Subcutaneous abdominal adipose tissue (tissue), 5 donors: ENCODE results near the gene MAP2K6.
A peak's percentile ranks its signal among the peaks of the same experiment; 100 is the strongest.

Source experiments
- H3K27ac ChIP-seq: one replicate; pipeline ENCODE4 v1.7.0; 2013; ENCODE audit warnings: low read depth, mild to moderate bottlenecking, inconsistent platforms, low read length, moderate library complexity
- H3K27me3 ChIP-seq, 5 donors: one replicate each; pipeline ENCODE4 v1.7.0; 2013; ENCODE audit warnings: low read length in 5 of 5, inconsistent platforms in 1 of 5; ENCODE audit not compliant: control insufficient read depth in 5 of 5, insufficient read depth in 4 of 5
- H3K36me3 ChIP-seq, 5 donors: one replicate each; pipeline ENCODE4 v1.7.0; 2013; ENCODE audit warnings: low read length in 5 of 5; ENCODE audit not compliant: control insufficient read depth in 5 of 5, insufficient read depth in 5 of 5
- H3K4me1 ChIP-seq, 5 donors: one replicate each; pipeline ENCODE4 v1.7.0; 2013; ENCODE audit warnings: low read length in 5 of 5, mild to moderate bottlenecking in 3 of 5, moderate library complexity in 1 of 5; ENCODE audit not compliant: control insufficient read depth in 5 of 5, insufficient read depth in 5 of 5
- H3K4me3 ChIP-seq, 5 donors: one replicate each; pipeline ENCODE4 v1.7.0; 2013; ENCODE audit warnings: low read length in 5 of 5, low read depth in 1 of 5
- H3K9ac ChIP-seq, 5 donors: one replicate each; pipeline ENCODE4 v1.7.0; 2013; ENCODE audit warnings: low read length in 5 of 5, mild to moderate bottlenecking in 4 of 5, moderate library complexity in 3 of 5
- H3K9me3 ChIP-seq, 5 donors: one replicate each; pipeline ENCODE4 v1.7.0; 2013; ENCODE audit warnings: low read length in 5 of 5; ENCODE audit not compliant: control insufficient read depth in 5 of 5
- donor health status: healthy.
- donor health status: healthy.
- donor health status: healthy.
- donor health status: healthy.
- donor health status: healthy.

MAP2K6 gene

DNA sequence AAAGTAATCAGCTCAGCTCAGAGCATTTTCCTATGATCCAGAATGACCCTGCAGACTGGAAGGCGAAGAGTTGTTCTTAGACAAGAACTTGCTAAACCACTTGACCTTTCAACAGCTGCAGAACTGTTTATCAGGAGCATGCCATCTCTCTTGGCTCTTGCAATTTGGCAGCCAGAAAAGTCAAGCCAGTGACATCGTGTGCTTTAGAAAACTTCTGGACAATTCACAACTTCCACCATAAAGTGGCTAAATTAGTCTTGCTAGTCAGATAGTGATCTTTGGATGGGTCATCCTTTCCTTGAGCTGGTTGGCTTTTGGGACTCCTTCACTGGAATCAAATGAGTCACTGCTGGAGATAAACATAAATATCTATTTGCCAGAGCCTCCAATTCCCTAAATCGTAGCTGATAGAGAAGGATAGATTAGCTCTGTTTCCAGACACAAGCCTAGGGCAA lies 146.5 kb downstream of the MAP2K6 start:
- no peaks in the 10 kb centered on the region for H3K27me3 ChIP-seq
- peaks cover 0 to 14% (median 7%) of the 10 kb centered on the region in 5 donors for H3K4me1 ChIP-seq
- H3K4me3 ChIP-seq = no peak overlapping the region
- H3K9me3 ChIP-seq = no peaks in the 10 kb centered on the region
- H3K27ac ChIP-seq = peak overlapping the region; percentile 54
- H3K9ac ChIP-seq = no peak overlapping the region
- no peaks in the 10 kb centered on the region for H3K36me3 ChIP-seq

DNA sequence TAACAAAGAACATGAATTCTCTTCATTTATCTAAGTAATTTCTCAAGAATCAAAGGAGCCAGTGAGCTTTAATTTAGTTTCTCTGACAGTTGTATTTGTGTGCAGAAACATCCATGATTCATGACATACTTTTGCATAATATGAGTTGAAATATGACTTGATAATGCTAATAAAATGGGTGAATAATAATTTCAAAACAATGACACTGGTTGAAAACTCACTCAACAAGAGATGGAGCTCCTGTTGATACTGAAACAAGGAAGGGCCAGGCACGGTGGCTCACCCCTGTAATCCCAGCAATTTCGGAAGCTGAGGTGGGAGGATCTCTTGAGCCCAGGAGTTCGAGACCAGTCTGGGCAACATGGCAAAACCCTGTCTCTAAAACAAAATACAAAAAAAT lies 147.0 kb downstream of the MAP2K6 start:
- Histone ChIP-seq H3K27me3 (no peaks in the 10 kb centered on the region), H3K4me1 (peaks cover 0 to 14% (median 7%) of the 10 kb centered on the region in 5 donors), H3K36me3 (no peaks in the 10 kb centered on the region), H3K4me3 (no peak overlapping the region), H3K9ac (no peak overlapping the region), H3K9me3 (no peaks in the 10 kb centered on the region), H3K27ac (peak overlapping the region; percentile 54)

DNA sequence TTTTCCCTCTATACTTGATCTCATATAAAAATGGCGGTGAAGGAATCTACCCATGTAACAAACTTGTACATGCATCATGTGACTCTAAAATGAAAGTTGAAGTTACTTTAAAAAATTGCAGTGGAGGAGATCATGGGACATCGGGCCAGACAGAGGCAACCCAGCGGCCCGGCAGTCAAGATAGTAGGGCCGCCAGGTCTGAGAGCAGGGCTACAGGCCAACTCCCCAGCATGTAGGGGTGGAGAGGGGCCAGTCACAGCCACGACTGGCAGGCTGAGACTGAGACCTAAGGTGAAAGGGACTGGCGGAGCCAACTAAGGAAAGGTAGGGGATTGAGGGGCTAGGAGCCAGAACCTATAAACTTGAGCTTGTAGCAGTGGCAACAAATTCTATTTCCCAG lies 150.9 kb downstream of the MAP2K6 start:
- peaks cover 0 to 17% (median 7%) of the 10 kb centered on the region in 5 donors for H3K4me1 ChIP-seq
- H3K27me3 ChIP-seq = no peaks in the 10 kb centered on the region
- no peaks in the 10 kb centered on the region for H3K9me3 ChIP-seq
- H3K4me3 ChIP-seq = no peak overlapping the region
- no peak overlapping the region for H3K9ac ChIP-seq
- H3K27ac ChIP-seq = no peak overlapping the region
- no peaks in the 10 kb centered on the region for H3K36me3 ChIP-seq

DNA sequence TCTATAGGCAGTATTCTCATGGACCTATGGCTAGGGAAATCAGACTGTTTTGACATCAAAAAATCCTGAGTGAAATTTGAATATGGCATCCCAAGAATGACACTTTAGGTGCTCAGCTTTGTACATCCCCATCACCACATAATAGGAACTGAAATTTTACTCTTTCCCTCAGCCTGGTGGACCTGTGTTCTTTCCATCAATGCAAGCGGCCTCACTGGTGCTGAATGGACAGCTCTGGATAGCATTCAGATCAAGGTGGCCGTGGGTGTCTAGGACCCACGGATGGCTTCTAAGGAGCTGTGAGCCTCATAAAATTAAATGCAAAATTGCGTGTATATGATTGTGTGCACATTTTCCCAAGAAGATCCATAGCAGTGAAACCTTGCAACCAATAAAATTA lies 152.6 kb downstream of the MAP2K6 start:
- no peaks in the 10 kb centered on the region for H3K9me3 ChIP-seq
- no peak overlapping the region for H3K27ac ChIP-seq
- no peaks in the 10 kb centered on the region for H3K36me3 ChIP-seq
- no peak overlapping the region for H3K9ac ChIP-seq
- H3K4me1 ChIP-seq = peaks cover 0 to 4% (median 0%) of the 10 kb centered on the region in 5 donors
- H3K27me3 ChIP-seq = no peaks in the 10 kb centered on the region
- no peak overlapping the region for H3K4me3 ChIP-seq

DNA sequence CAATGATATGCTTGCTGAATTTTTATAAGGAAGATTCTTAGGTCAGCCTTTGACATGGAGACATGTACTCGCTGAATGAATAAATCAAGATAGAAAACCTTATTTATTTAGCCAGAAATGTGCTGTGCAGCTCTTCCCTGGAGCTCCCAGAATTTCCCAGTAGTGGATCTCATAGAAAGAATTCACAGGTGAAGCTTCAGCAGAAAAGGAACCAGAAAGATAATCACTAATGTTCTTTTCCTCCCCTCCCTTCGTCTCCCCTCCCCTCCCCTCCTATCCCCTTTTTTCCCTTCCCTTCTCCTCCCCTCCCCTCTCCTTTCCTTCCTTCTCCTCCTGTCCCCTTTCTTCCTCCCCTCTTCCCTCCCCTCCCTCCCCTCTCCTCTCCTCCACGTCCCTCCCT lies 158.2 kb downstream of the MAP2K6 start:
- Histone ChIP-seq H3K4me3 (no peak overlapping the region), H3K36me3 (no peaks in the 10 kb centered on the region), H3K4me1 (peaks cover 2 to 29% (median 25%) of the 10 kb centered on the region in 5 donors), H3K9ac (no peak overlapping the region), H3K9me3 (no peaks in the 10 kb centered on the region), H3K27me3 (no peaks in the 10 kb centered on the region), H3K27ac (no peak overlapping the region)

DNA sequence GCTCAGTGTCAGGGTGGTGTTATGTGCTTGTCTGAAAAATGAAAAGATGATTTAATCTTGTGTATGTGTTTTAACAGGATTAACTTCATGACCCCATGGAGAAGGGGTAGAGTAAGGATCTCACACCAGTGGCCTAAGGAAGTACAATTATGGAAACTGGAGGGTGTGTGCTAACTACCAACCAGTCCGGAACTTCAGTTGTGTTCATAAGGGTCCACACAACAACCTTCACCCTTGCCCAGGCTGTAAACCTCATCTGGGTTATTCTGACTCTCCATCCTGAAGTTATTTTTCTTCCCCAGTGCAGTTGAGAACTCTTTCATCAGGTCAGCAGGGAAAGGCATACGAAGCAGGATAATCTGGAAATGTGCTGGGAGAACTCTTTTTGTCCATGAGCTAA lies 158.9 kb downstream of the MAP2K6 start:
- Histone ChIP-seq H3K4me1 (peaks cover 2 to 30% (median 27%) of the 10 kb centered on the region in 5 donors), H3K27me3 (no peaks in the 10 kb centered on the region), H3K27ac (peak overlapping the region; percentile 81), H3K36me3 (no peaks in the 10 kb centered on the region), H3K9ac (no peak overlapping the region), H3K9me3 (no peaks in the 10 kb centered on the region), H3K4me3 (no peak overlapping the region)

DNA sequence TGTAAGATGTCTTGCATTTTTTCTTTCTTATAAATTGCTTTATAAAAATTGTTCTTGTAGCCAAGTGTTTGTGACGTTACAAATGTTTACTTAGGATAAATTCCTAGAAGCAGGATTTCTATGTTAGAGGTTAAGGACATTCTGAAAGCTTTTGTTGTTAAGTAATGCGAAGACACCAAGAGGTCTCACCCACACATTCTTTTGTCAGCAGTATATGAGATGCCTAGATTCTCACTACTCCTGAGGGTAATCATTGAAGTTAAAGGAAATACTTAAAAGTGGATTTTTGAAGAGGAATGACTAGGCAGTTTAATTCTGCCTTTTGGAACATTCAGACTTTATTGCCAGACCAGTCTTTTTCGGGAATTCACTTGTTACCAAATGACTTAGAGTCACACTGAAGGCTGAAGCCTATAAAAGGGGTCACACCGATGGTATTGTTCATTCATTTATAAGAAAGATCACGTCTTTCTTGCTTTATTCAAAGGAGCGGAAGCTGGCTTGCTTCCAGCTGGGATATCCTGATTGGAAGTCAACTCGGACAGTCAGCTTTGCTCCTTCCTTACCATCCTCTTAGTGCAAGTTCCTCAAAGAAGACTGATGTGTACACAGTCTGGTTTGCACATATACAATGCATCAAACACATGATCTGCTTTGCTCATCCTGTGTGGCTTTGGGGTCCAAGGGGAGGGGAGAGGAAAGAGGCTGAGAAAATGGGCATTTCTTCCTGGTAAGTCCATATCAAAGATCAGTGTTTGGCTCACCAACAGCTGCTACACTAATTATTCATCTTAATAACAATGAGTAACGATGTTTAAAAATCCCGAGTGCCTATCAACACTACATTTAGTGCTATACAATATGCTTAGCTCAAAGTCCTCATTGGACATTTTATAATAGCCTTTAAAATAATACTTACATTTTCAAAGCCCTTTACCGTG lies 160.0 kb downstream of the MAP2K6 start:
- H3K9ac ChIP-seq = peak overlapping the region in 4 of 5 donors; percentile 6 to 71 (median 35)
- no peaks in the 10 kb centered on the region for H3K9me3 ChIP-seq
- no peaks in the 10 kb centered on the region for H3K27me3 ChIP-seq
- peak overlapping the region in 2 of 5 donors; percentile 17 to 52 for H3K4me3 ChIP-seq
- H3K27ac ChIP-seq = peak overlapping the region; percentile 81
- H3K36me3 ChIP-seq = no peaks in the 10 kb centered on the region
- H3K4me1 ChIP-seq = peaks cover 2 to 33% (median 30%) of the 10 kb centered on the region in 5 donors

DNA sequence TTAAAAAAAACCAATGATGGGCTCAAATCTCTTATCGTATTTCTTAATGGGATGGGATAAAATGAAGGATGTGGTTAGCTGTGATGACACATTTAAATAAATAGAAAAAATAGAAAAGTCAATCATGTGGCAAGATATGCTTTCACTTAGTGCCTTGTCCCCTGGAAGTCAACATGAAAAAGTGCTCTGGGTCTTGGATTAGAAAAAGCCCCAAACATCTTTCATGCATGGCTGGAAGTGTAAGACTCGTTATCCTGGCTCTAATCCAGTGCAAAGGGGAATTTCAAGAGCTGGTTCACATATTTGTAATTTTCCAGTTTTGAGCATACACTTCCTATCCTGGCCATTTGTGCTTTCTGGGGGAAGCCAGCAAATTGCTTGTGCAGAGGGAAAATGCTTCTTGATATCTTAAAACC lies 160.9 kb downstream of the MAP2K6 start:
- H3K4me1 ChIP-seq = peaks cover 2 to 34% (median 33%) of the 10 kb centered on the region in 5 donors
- peak overlapping the region; percentile 81 for H3K27ac ChIP-seq
- H3K9me3 ChIP-seq = no peaks in the 10 kb centered on the region
- H3K4me3 ChIP-seq = no peak overlapping the region
- no peaks in the 10 kb centered on the region for H3K27me3 ChIP-seq
- peak overlapping the region in 3 of 5 donors; percentile 4 to 71 (median 64) for H3K9ac ChIP-seq
- H3K36me3 ChIP-seq = no peaks in the 10 kb centered on the region

DNA sequence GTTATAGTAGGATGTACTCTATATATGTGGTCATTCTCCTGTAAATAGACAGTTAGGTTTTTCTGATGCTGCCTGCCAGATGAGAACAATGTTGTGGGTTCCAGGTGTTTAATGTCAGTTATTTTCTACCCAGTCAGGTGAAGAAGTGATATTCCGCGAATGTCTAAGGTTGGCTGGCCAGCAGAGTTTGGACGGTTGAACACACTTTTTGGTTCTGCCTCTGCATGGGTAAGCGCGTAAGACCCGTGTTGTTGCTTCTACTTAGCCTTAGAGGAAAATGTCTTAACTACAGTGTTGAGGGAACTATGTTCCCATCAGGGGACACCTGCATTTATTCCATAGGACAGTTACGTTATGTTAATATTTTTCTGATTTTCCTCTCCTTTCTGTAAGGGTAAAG lies 162.6 kb downstream of the MAP2K6 start:
- Histone ChIP-seq H3K4me1 (peaks cover 2 to 46% (median 33%) of the 10 kb centered on the region in 5 donors), H3K27me3 (no peaks in the 10 kb centered on the region), H3K36me3 (no peaks in the 10 kb centered on the region), H3K9ac (no peak overlapping the region), H3K4me3 (no peak overlapping the region), H3K27ac (no peak overlapping the region), H3K9me3 (no peaks in the 10 kb centered on the region)

DNA sequence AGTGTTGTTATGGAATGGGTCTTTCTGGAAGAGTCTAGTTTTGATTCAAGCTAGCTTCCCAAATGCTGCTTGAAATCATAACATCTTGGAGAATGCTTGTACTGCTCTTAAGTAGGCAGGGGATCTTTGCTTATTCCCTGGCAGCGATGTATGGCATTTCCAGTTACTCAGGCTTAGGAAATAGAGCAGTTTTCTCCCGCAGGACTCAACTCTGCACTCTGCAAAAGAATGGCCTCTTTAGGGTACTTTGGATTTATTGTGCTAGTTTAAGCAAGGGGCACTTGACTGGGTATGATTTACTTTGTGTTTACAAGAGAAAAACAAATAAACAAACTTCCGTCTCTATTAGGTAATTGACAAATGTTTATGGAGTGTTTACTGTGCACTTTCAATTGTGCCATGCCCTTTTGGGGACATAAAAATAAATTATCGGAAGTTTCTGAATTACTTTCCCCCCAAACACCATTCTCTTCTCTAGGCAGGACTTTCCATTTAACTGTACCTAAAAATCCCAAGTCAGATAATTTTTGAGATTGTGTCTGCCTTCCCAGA lies 164.0 kb downstream of the MAP2K6 start:
- Histone ChIP-seq H3K27me3 (no peaks in the 10 kb centered on the region), H3K9me3 (no peaks in the 10 kb centered on the region), H3K4me1 (peaks cover 2 to 42% (median 33%) of the 10 kb centered on the region in 5 donors), H3K36me3 (no peaks in the 10 kb centered on the region), H3K27ac (no peak overlapping the region), H3K4me3 (no peak overlapping the region), H3K9ac (no peak overlapping the region)
